Mucosa of gallbladder (tissue), 1 donor: ENCODE results near the gene SPATA19. TPM values are rescaled to one million over a fixed set of nuclear protein-coding genes. Genes with fewer than 3 reads are reported as not detected.

Source experiments
- DNase-seq: peaks from one replicate; pipeline ENCODE4 v3.0.0-alpha.2; 2020; ENCODE audit warnings: low spot score
- total RNA-seq: library from RNA; stranded (reverse); gene quantifications from one replicate; pipeline ENCODE4 v1.2.1, GENCODE V29; 2021
- donor health status: DM: no; HTN: no; CAD: no.

Gene SPATA19
- total RNA-seq, 1 donor from 2014 or later = not detected

- no peak for DNase-seq
These were observed 27.0 kb downstream of the SPATA19 start for GRCh38 chr11:133818302-133818701.

- no peak for DNase-seq
These were observed 27.9 kb downstream of the SPATA19 start for GRCh38 chr11:133817449-133817848.

GRCh38 chr11:133816146-133816870 lies 29.0 kb downstream of the SPATA19 start:
- DNase-seq = no peak

- DNase-seq = no peak
These were observed 29.7 kb downstream of the SPATA19 start for GRCh38 chr11:133815636-133816035.

GRCh38 chr11:133814588-133815100 lies 30.7 kb downstream of the SPATA19 start:
- DNase-seq = no peak

- DNase-seq = no peak
These were observed 33.2 kb downstream of the SPATA19 start for GRCh38 chr11:133811850-133812685.

GRCh38 chr11:133810766-133811165 lies 34.5 kb downstream of the SPATA19 start:
- DNase-seq = no peak

GRCh38 chr11:133809569-133810491 lies 35.5 kb downstream of the SPATA19 start:
- no peak for DNase-seq

- DNase-seq = no peak
These were observed 36.7 kb downstream of the SPATA19 start for GRCh38 chr11:133808393-133809140.

- no peak for DNase-seq
These were observed 42.3 kb downstream of the SPATA19 start for GRCh38 chr11:133803026-133803425.

- DNase-seq = no peak
These were observed 44.0 kb downstream of the SPATA19 start for GRCh38 chr11:133801356-133801755.

GRCh38 chr11:133800666-133801065 lies 44.6 kb downstream of the SPATA19 start:
- DNase-seq = no peak

- DNase-seq = no peak
These were observed 47.8 kb downstream of the SPATA19 start for GRCh38 chr11:133797554-133797953.

GRCh38 chr11:133796043-133796795 lies 49.1 kb downstream of the SPATA19 start:
- no peak for DNase-seq

GRCh38 chr11:133795088-133795487 lies 50.2 kb downstream of the SPATA19 start:
- no peak for DNase-seq

GRCh38 chr11:133794205-133794604 lies 51.1 kb downstream of the SPATA19 start:
- DNase-seq = no peak

- no peak for DNase-seq
These were observed 51.9 kb downstream of the SPATA19 start for GRCh38 chr11:133793271-133794035.

- no peak for DNase-seq
These were observed 54.3 kb downstream of the SPATA19 start for GRCh38 chr11:133790995-133791394.
